GM12873 (cell line): ENCODE data around the gene USP44.

Experiments
- CTCF ChIP-seq: IDR thresholded peaks from 2 replicates; pipeline ENCODE4 v1.5.1; 2012; ENCODE audit warnings: low read depth, mild to moderate bottlenecking, moderate library complexity, low read length, control low read depth; ENCODE audit not compliant: insufficient read depth; ENCODE audit errors: missing control alignments

Gene USP44

GRCh38 chr12:95509300-95509699, 42.0 kb downstream of the USP44 start:
- TF ChIP-seq CTCF = no peak

- no peak for TF ChIP-seq CTCF
Measured at GRCh38 chr12:95506707-95507523, 44.4 kb downstream of the USP44 start.

GRCh38 chr12:95505039-95505438, 46.2 kb downstream of the USP44 start:
- TF ChIP-seq CTCF = no peak

GRCh38 chr12:95504140-95504539, 47.1 kb downstream of the USP44 start:
- TF ChIP-seq CTCF = no peak

GRCh38 chr12:95499772-95500171, 51.5 kb downstream of the USP44 start:
- TF ChIP-seq CTCF = no peak

- TF ChIP-seq CTCF = no peak
Measured at GRCh38 chr12:95498968-95499367, 52.3 kb downstream of the USP44 start.

- TF ChIP-seq CTCF = no peak
Measured at GRCh38 chr12:95497031-95497430, 54.2 kb downstream of the USP44 start.
